Prostate gland (tissue), 2 donors: Measurements from ENCODE around the gene GNLY.

Experiments
- CTCF ChIP-seq, 4 experiments: fragments of 200-600 bp in 2 of 4; fragments of 450-650 bp in 2 of 4; sonication (generic) in 2 of 4; IDR thresholded peaks; 1 replicate in 3 of 4; 2 replicates in 1 of 4; pipeline ENCODE4 v1.5.1; 2016 to 2019; ENCODE audit warnings: antibody characterized with exemption in 4 of 4, mild to moderate bottlenecking in 2 of 4, moderate library complexity in 2 of 4
- POLR2A ChIP-seq: fragments of 450-650 bp; IDR thresholded peaks from one replicate; pipeline ENCODE4 v1.6.1; 2016; ENCODE audit warnings: antibody characterized with exemption, mild to moderate bottlenecking

- TF ChIP-seq POLR2A (no peak), CTCF (IDR thresholded peaks at IDR 0.05) (no peak)
These were observed 41.5 kb downstream of the GNLY start for GRCh38 chr2:85735691-85736090.
